Keratinocyte (primary cell): ENCODE results near the gene RBM4. TPM values are rescaled to one million over a fixed set of nuclear protein-coding genes. Genes with fewer than 3 reads are reported as not detected.
"Not testable (repeated sequence)": the region's sequence is repeated elsewhere in the genome, so short reads cannot be mapped to it uniquely, and the experiment has no call there.

Experiments used
- DNase-seq: peaks from one replicate; pipeline ENCODE4 v3.0.0-alpha.2; 2011; ENCODE audit warnings: low read depth, missing footprints, low spot score
- FAIRE-seq: peaks from 2 replicates; lab custom pipeline; 2011; peaks lifted over from hg19 to GRCh38; lab: Jason Lieb, UNC
- H2AFZ ChIP-seq: 2 replicates; pipeline ENCODE4 v1.6.0; 2012; ENCODE audit warnings: low read length, control low read depth, inconsistent platforms; ENCODE audit not compliant: control insufficient read depth
- H3K27ac ChIP-seq: 2 replicates; pipeline ENCODE4 v1.5.1; 2011; ENCODE audit warnings: low read length; ENCODE audit not compliant: control insufficient read depth, insufficient read depth
- H3K27me3 ChIP-seq: 3 replicates; pipeline ENCODE4 v1.6.0; 2011; ENCODE audit warnings: low read length; ENCODE audit not compliant: control insufficient read depth, insufficient read depth; ENCODE audit errors: extremely low read depth
- H3K36me3 ChIP-seq, 2 experiments: 2 replicates in 1 of 2; 3 replicates in 1 of 2; pipeline ENCODE4 v1.5.1; 2011; ENCODE audit warnings: low read length in 2 of 2, mild to moderate bottlenecking in 1 of 2; ENCODE audit not compliant: control insufficient read depth in 2 of 2, insufficient read depth in 2 of 2; ENCODE audit errors: extremely low read depth in 1 of 2
- H3K4me1 ChIP-seq: 3 replicates; pipeline ENCODE4 v1.5.1; 2011; ENCODE audit warnings: low read length; ENCODE audit not compliant: control insufficient read depth, insufficient read depth; ENCODE audit errors: extremely low read depth
- H3K4me2 ChIP-seq: 3 replicates; pipeline ENCODE4 v1.6.0; 2011; ENCODE audit warnings: low read depth, low read length; ENCODE audit not compliant: control insufficient read depth, insufficient read depth; ENCODE audit errors: extremely low read depth
- H3K4me3 ChIP-seq, 3 experiments: fragments of 200-600 bp in 1 of 3; sonication (generic) in 1 of 3; 2 replicates in 2 of 3; 3 replicates in 1 of 3; pipeline ENCODE4 v1.5.1; 2011 to 2016; ENCODE audit warnings: low read length in 3 of 3, mild to moderate bottlenecking in 3 of 3, control low read depth in 2 of 3, inconsistent platforms in 1 of 3, low read depth in 1 of 3, mixed read lengths in 1 of 3, mixed run types in 1 of 3, moderate library complexity in 1 of 3; ENCODE audit not compliant: control insufficient read depth in 2 of 3, insufficient read depth in 2 of 3; ENCODE audit errors: extremely low read depth in 1 of 3
- H3K79me2 ChIP-seq: 2 replicates; pipeline ENCODE4 v1.6.0; 2012; ENCODE audit warnings: low read length; ENCODE audit not compliant: control insufficient read depth, insufficient read depth
- H3K9ac ChIP-seq: 3 replicates; pipeline ENCODE4 v1.6.0; 2011; ENCODE audit warnings: low read length; ENCODE audit not compliant: control insufficient read depth, insufficient read depth; ENCODE audit errors: extremely low read depth
- H3K9me1 ChIP-seq: 3 replicates; pipeline ENCODE4 v1.6.0; 2011; ENCODE audit warnings: low read length; ENCODE audit not compliant: control insufficient read depth, insufficient read depth; ENCODE audit errors: extremely low read depth
- H3K9me3 ChIP-seq: 2 replicates; pipeline ENCODE4 v1.5.1; 2012; ENCODE audit warnings: low read depth, low read length; ENCODE audit not compliant: control insufficient read depth
- H4K20me1 ChIP-seq: 3 replicates; pipeline ENCODE4 v1.6.0; 2011; ENCODE audit warnings: low read length; ENCODE audit not compliant: control insufficient read depth, insufficient read depth; ENCODE audit errors: extremely low read depth
- CTCF ChIP-seq, 3 experiments: IDR thresholded peaks in 1 of 3; conservative IDR thresholded peaks in 1 of 3; optimal IDR thresholded peaks in 1 of 3; 2 replicates in 2 of 3; 3 replicates in 1 of 3; pipeline versions ENCODE3 to v1.5.1; 2011; ENCODE audit warnings: low read length in 3 of 3, mild to moderate bottlenecking in 3 of 3, moderate library complexity in 2 of 3, control low read depth in 1 of 3, inconsistent platforms in 1 of 3; ENCODE audit not compliant: insufficient read depth in 2 of 3; ENCODE audit errors: extremely low read depth in 1 of 3
- EZH2 ChIP-seq: IDR thresholded peaks from one replicate; pipeline ENCODE4 v1.6.1; 2012; ENCODE audit warnings: inconsistent platforms, mild to moderate bottlenecking, low read length, moderate library complexity
- dilution Hi-C: fragments of 300-500 bp; cut with MboI; formaldehyde crosslinking; loops from one replicate; pipeline ENCODE4 v1.7.0; 2020; ENCODE audit warnings: low sequenced_read_pairs; ENCODE audit not compliant: extremely low pct_ligation_motif_present
- polyA minus RNA-seq, 3 experiments: library from RNA; depleted of rRNA, polyadenylated mRNA; stranded (reverse); fragments of >200 nt; gene quantifications; 1 replicate in 1 of 3; 2 replicates in 1 of 3; 3 replicates in 1 of 3; pipeline ENCODE4 v1.2.3, GENCODE V29; 2011
- polyA plus RNA-seq, 5 experiments: library from polyadenylated mRNA; depleted of rRNA in 3 of 5; stranded (reverse) in 3 of 5; stranded (forward) in 1 of 5; unstranded in 1 of 5; fragments of >200 nt; gene quantifications; 1 replicate in 1 of 5; 2 replicates in 3 of 5; 3 replicates in 1 of 5; pipeline versions ENCODE4 v1.2.1 to v1.2.3, GENCODE V29; 2011 to 2012; ENCODE audit warnings: missing spikeins in 2 of 5, low read depth in 1 of 5, low replicate concordance in 1 of 5

The RBM4 gene
- 153 to 190 TPM (median 171 TPM) in 3 replicates for polyA plus RNA-seq
- 79.4 TPM for polyA plus RNA-seq (2011; ENCODE audit: low read depth)
- 129 and 150 TPM in 2 replicates for polyA plus RNA-seq (2011; cell fraction: cytosol; rRNA removed)
- polyA plus RNA-seq (2011; cell fraction: nucleus; rRNA removed), result 125 and 145 TPM in 2 replicates
- polyA plus RNA-seq (2012; ENCODE audit: low replicate concordance), result 118 and 132 TPM in 2 replicates
- polyA minus RNA-seq, result 86.0 to 178 TPM (median 150 TPM) in 3 replicates
- polyA minus RNA-seq (2011; cell fraction: cytosol; rRNA and poly(A)+ RNA removed), result 94.6 TPM
- 41.3 and 55.9 TPM in 2 replicates for polyA minus RNA-seq (2011; cell fraction: nucleus; rRNA and poly(A)+ RNA removed)

GRCh38 chr11:66638177-66639065 lies at the start of gene RBM4:
Gene RBM4, plus strand, starts transcription at chr11:66638703. Its CDS starts 1,009 bp downstream, at chr11:66639712.
- H3K36me3 ChIP-seq, result peaks cover 11 to 35% of the 10 kb centered on the region in 2 experiments
- H3K4me2 ChIP-seq, result peak within 1 kb of the TSS; percentile 93
- FAIRE-seq, result peak; percentile 60
- H4K20me1 ChIP-seq, result peaks cover 39% of the 10 kb centered on the region
- H2AFZ ChIP-seq, result peak within 1 kb of the TSS; percentile 71
- dilution Hi-C loops, result no loop called here
- TF ChIP-seq EZH2, result no peak
- peak in 2 of 3 experiments; percentile 8 to 21 for TF ChIP-seq CTCF (optimal IDR thresholded peaks at IDR 0.05 in 1 of 3, IDR thresholded peaks at IDR 0.05 in 1 of 3, conservative IDR thresholded peaks at IDR 0.05 in 1 of 3; ENCODE audit: extremely low read depth in 1 of 3, insufficient read depth in 2 of 3, low read length in 3 of 3)
- H3K79me2 ChIP-seq, result peaks cover 90% of the 10 kb centered on the region
- H3K9me3 ChIP-seq, result no peaks in the 10 kb centered on the region
- DNase-seq, result peak; percentile 98
- peak within 1 kb of the TSS; percentile 97 for H3K9ac ChIP-seq
- H3K27ac ChIP-seq, result peak within 1 kb of the TSS; percentile 92
- H3K4me3 ChIP-seq, result peak within 1 kb of the TSS; percentile 63 to 88 (median 70)
- H3K27me3 ChIP-seq, result no peaks in the 10 kb centered on the region
- H3K4me1 ChIP-seq, result peaks cover 50% of the 10 kb centered on the region
- peaks cover 3% of the 10 kb centered on the region for H3K9me1 ChIP-seq

- H4K20me1 ChIP-seq, H3K4me2 ChIP-seq, H3K9me3 ChIP-seq, H3K9ac ChIP-seq, DNase-seq, H3K9me1 ChIP-seq, H3K79me2 ChIP-seq, H3K4me3 ChIP-seq, H2AFZ ChIP-seq, H3K27ac ChIP-seq, FAIRE-seq, H3K27me3 ChIP-seq, H3K36me3 ChIP-seq, dilution Hi-C loops: not testable (repeated sequence)
- H3K4me1 ChIP-seq, result peaks cover 11% of the 10 kb centered on the region
These were observed 49.2 kb upstream of the RBM4 start for GRCh38 chr11:66589315-66589714.
